GM12878 (cell line): Measurements from ENCODE around the gene CHN2. TPM values are rescaled to one million over a fixed set of nuclear protein-coding genes. Genes with fewer than 3 reads are reported as not detected.

ENCODE experiments used
- ATAC-seq: fragments of 200-7000 bp; cut with Tn5 transposase; 3 replicates; pipeline ENCODE4 v1.9.1; 2020; ENCODE audit warnings: mild to moderate bottlenecking, moderate library complexity
- BruUV-seq: library from RNA; stranded (reverse); fragments of 400-500 nt; replicated peaks from 2 replicates; lab custom pipeline; 2021; lab: Mats Ljungman, UMichigan
- CTCF ChIA-PET: fragments of 300-600 bp; sonication (Branson Sonifier 250); formaldehyde crosslinking; extraction: SDS; loops from one replicate; lab custom pipeline; 2021; ENCODE audit warnings: inconsistent platforms; lab: Yijun Ruan, JAX
- POLR2A ChIA-PET: fragments of 350-600 bp; formaldehyde crosslinking; extraction: SDS; loops from one replicate; lab custom pipeline; 2021; ENCODE audit warnings: inconsistent platforms; lab: Charles Lee
- RAD21 ChIA-PET: fragments of 300-600 bp; sonication (Branson Sonifier 250); formaldehyde crosslinking; loops from one replicate; lab custom pipeline; 2023; ENCODE audit warnings: antibody characterized with exemption; ENCODE audit not compliant: unreplicated experiment; lab: Charles Lee
- SMC1A ChIA-PET: fragments of 300-600 bp; sonication (Branson Sonifier 250); formaldehyde crosslinking; loops from one replicate; lab custom pipeline; 2023; ENCODE audit not compliant: unreplicated experiment, uncharacterized antibody; lab: Charles Lee
- DNase-seq: peaks from one replicate; pipeline ENCODE4 v3.0.0-alpha.2; 2011; ENCODE audit warnings: low read depth, low spot score
- FAIRE-seq: peaks from 3 replicates; lab custom pipeline; 2011; peaks lifted over from hg19 to GRCh38; lab: Jason Lieb, UNC
- H2AFZ ChIP-seq: 2 replicates; pipeline ENCODE4 v1.6.0; 2011; ENCODE audit warnings: low read depth, low read length, control low read depth; ENCODE audit not compliant: control insufficient read depth
- H3K27ac ChIP-seq: 2 replicates; pipeline ENCODE4 v1.5.1; 2011; ENCODE audit warnings: control low read depth; ENCODE audit not compliant: control insufficient read depth, insufficient read depth
- H3K27me3 ChIP-seq, 2 experiments: replicated peaks in 1 of 2; 2 replicates each; pipeline versions ENCODE4 v1.6.0 to v1.6.1; 2011; ENCODE audit warnings: low read length in 1 of 2; ENCODE audit not compliant: control insufficient read depth in 2 of 2, insufficient read depth in 2 of 2
- H3K36me3 ChIP-seq, 2 experiments: 2 replicates each; pipeline ENCODE4 v1.5.1; 2011; ENCODE audit warnings: low read length in 1 of 2; ENCODE audit not compliant: control insufficient read depth in 2 of 2, insufficient read depth in 2 of 2
- H3K4me1 ChIP-seq: 2 replicates; pipeline ENCODE4 v1.6.1; 2011; ENCODE audit warnings: mild to moderate bottlenecking, low read length, moderate library complexity, mixed read lengths; ENCODE audit not compliant: control insufficient read depth, insufficient read depth
- H3K4me2 ChIP-seq: 2 replicates; pipeline ENCODE4 v1.6.0; 2011; ENCODE audit warnings: control low read depth; ENCODE audit not compliant: control insufficient read depth, insufficient read depth
- H3K4me3 ChIP-seq: fragments of 200-600 bp; sonication (generic); 2 replicates; pipeline ENCODE4 v1.5.1; 2016
- H3K79me2 ChIP-seq: 2 replicates; pipeline ENCODE4 v1.6.0; 2011; ENCODE audit warnings: low read length; ENCODE audit not compliant: control insufficient read depth, insufficient read depth
- H3K9ac ChIP-seq: 2 replicates; pipeline ENCODE4 v1.8.0; 2011; ENCODE audit warnings: low read length, control low read depth, mixed read lengths; ENCODE audit not compliant: control insufficient read depth, insufficient read depth
- H3K9me3 ChIP-seq: replicated peaks from 3 replicates; pipeline ENCODE4 v1.5.1; 2011; ENCODE audit warnings: mild to moderate bottlenecking, low read length; ENCODE audit not compliant: control insufficient read depth, insufficient read depth
- H4K20me1 ChIP-seq: 2 replicates; pipeline ENCODE4 v1.6.0; 2011; ENCODE audit not compliant: control insufficient read depth, insufficient read depth
- CBX5 ChIP-seq: sonication (generic); IDR thresholded peaks from 2 replicates; pipeline ENCODE4 v1.6.1; 2016; ENCODE audit warnings: low read depth, moderate library complexity, mild to moderate bottlenecking, inconsistent platforms
- CHD2 ChIP-seq: IDR thresholded peaks from 2 replicates; pipeline ENCODE4 v1.6.1; 2011; ENCODE audit warnings: low read depth, low read length, improper control_type of control experiment, borderline replicate concordance
- EGR1 ChIP-seq, 2 experiments: IDR thresholded peaks; 1 replicate in 1 of 2; 2 replicates in 1 of 2; pipeline ENCODE4 v1.6.1; 2011 to 2012; ENCODE audit warnings: low read depth in 2 of 2, low read length in 2 of 2, borderline replicate concordance in 1 of 2, mild to moderate bottlenecking in 1 of 2, moderate library complexity in 1 of 2
- ELK1 ChIP-seq: IDR thresholded peaks from 2 replicates; pipeline ENCODE4 v1.6.1; 2012; ENCODE audit warnings: low read depth, low read length, improper control_type of control experiment
- HCFC1 ChIP-seq: fragments of 150-350 bp; IDR thresholded peaks from 2 replicates; pipeline ENCODE4 v1.6.1; 2014; ENCODE audit warnings: low read length
- HDGF ChIP-seq: fragments of 450-650 bp; IDR thresholded peaks from 2 replicates; pipeline ENCODE4 v1.6.1; 2016; ENCODE audit warnings: antibody characterized with exemption
- JUNB ChIP-seq: IDR thresholded peaks from 2 replicates; pipeline ENCODE4 v1.6.1; 2016; ENCODE audit warnings: antibody characterized with exemption, mild to moderate bottlenecking
- KLF5 ChIP-seq: fragments of 450-650 bp; IDR thresholded peaks from 2 replicates; pipeline ENCODE4 v1.6.1; 2014; ENCODE audit warnings: mild to moderate bottlenecking; ENCODE audit not compliant: partially characterized antibody
- MLLT1 ChIP-seq: fragments of 450-650 bp; IDR thresholded peaks from 2 replicates; pipeline ENCODE4 v1.6.1; 2016; ENCODE audit warnings: mild to moderate bottlenecking
- MXI1 ChIP-seq: fragments of 150-350 bp; IDR thresholded peaks from 2 replicates; pipeline ENCODE4 v1.6.1; 2011; ENCODE audit warnings: low read depth, mild to moderate bottlenecking, inconsistent platforms, low read length, improper control_type of control experiment
- PAX8 ChIP-seq: fragments of 450-650 bp; IDR thresholded peaks from 2 replicates; pipeline ENCODE4 v1.6.1; 2017; ENCODE audit warnings: mild to moderate bottlenecking, moderate library complexity
- PML ChIP-seq: IDR thresholded peaks from 2 replicates; pipeline ENCODE4 v1.6.1; 2012; ENCODE audit warnings: low read length, inconsistent platforms
- POU2F2 ChIP-seq: IDR thresholded peaks from 3 replicates; pipeline ENCODE4 v1.6.1; 2011; ENCODE audit warnings: low read depth, mild to moderate bottlenecking, low read length, borderline replicate concordance
- SP1 ChIP-seq: IDR thresholded peaks from one replicate; pipeline ENCODE4 v1.6.1; 2011; ENCODE audit warnings: low read depth, low read length
- SPI1 ChIP-seq: IDR thresholded peaks from 2 replicates; pipeline ENCODE4 v1.6.1; 2011; ENCODE audit warnings: low read depth, mild to moderate bottlenecking, low read length, moderate library complexity, borderline replicate concordance; ENCODE audit not compliant: insufficient read depth
- YBX1 ChIP-seq: fragments of 450-650 bp; IDR thresholded peaks from 2 replicates; pipeline ENCODE4 v1.6.1; 2016; ENCODE audit warnings: antibody characterized with exemption
- ZNF24 ChIP-seq: fragments of 450-650 bp; IDR thresholded peaks from 2 replicates; pipeline ENCODE4 v1.6.1; 2017; ENCODE audit warnings: antibody characterized with exemption, mild to moderate bottlenecking
- WGBS: methylation state at CpG from one replicate; pipeline ENCODE4 v1.1.6; 2016; ENCODE audit warnings: low lambda C conversion rate; ENCODE audit not compliant: insufficient replicate concordance, insufficient coverage; ENCODE audit errors: missing lambda C conversion rate; 5-methylcytosine and 5-hydroxymethylcytosine counted together
- in situ Hi-C: fragments of 300-500 bp; cut with MboI; formaldehyde crosslinking; loops from 9 replicates; pipeline ENCODE4 v1.14.3; 2018; ENCODE audit warnings: mixed read lengths
- intact Hi-C: fragments of 100-400 bp; cut with micrococcal nuclease; formaldehyde crosslinking; loops from one replicate; pipeline ENCODE4 v1.14.2; 2022; ENCODE audit not compliant: unreplicated experiment
- polyA plus RNA-seq, 11 experiments: library from polyadenylated mRNA; depleted of rRNA in 4 of 11; unstranded in 6 of 11; stranded (reverse) in 5 of 11; fragments of >200 nt; fragmentation: Nextera tagmentation in 4 of 11; fragmentation: Illumina TruSeq in 1 of 11; extraction: Ambion mirVana in 4 of 11; extraction: Trizol in 1 of 11; gene quantifications; 1 replicate in 1 of 11; 2 replicates in 10 of 11; pipeline versions ENCODE4 v1.2.1 to v1.2.3, GENCODE V29; 2011 to 2016; ENCODE audit warnings: inconsistent platforms in 2 of 11, missing spikeins in 2 of 11, low read depth in 1 of 11
- total RNA-seq, 4 experiments: library from RNA; depleted of rRNA in 3 of 4; stranded (reverse); fragments of >200 nt in 3 of 4; fragmentation: Illumina TruSeq in 1 of 4; extraction: Trizol in 1 of 4; gene quantifications; 2 replicates each; pipeline versions ENCODE4 v1.2.1 to v1.2.3, GENCODE V29; 2013 to 2021

CHN2 gene
- total and polyA plus RNA-seq, 10 of the 15 experiments (the other 5 are each of a cell fraction or from before 2014, with no cell fraction given): 0.11 to 3.8 (median 0.37) TPM; not detected in 2

DNA sequence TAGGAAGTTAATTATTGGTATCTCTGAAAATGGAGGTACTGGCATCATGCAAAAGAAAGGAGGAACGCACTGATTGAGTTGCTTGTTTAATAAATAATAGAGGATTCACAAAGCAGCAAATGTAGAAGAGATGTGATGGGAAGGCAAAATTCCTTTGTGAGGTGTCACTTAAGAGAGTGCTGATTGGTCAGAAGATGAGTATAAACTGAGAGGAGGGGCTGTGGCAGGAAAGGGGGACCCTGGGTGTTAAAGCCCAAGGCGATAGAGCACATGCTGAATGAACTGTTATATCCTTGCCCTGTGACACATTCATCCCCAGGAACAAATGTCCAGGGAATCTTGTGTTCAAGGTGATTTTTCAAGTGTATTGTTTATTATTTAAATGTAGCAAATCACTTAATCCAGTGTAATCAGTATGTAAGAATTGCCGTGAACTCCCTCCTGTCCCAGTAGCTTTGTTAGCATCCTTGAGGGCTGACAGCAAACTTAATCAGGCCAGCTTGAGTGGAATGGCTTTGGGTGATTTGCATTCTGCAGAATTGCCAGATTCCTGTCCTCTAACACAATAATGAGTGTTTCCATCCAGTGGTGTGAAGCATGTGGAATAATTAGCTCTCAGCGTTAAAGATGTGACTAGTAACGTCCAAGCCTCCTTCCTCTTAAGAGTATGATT lies 111.9 kb downstream of the CHN2 start:
- 40% methylated on average over 5 of the region's 5 CpGs for WGBS
- H3K9ac ChIP-seq: no peak overlapping the region
- in situ Hi-C loops: no loop called here
- ChIA-PET RAD21 (no interaction called here), SMC1A (interaction anchor here (0.7 kb wide), 2 partner anchors 17 to 1282 kb away, joined by 3 to 4 read pairs; no protein-coding TSS in a partner anchor), CTCF (interaction anchor here (0.8 kb wide), 1 partner anchor 9 kb away, joined by 3 read pairs; no protein-coding TSS in a partner anchor), POLR2A (no interaction called here)
- no TSS peak for BruUV-seq
- no peak overlapping the region for H3K4me2 ChIP-seq
- no peaks in the 10 kb centered on the region for H3K9me3 ChIP-seq
- TF ChIP-seq MXI1 (no peak), ZNF24 (no peak), KLF5 (no peak), YBX1 (no peak)
- H2AFZ ChIP-seq: no peak overlapping the region
- ATAC-seq: no peak
- no peaks in the 10 kb centered on the region for H4K20me1 ChIP-seq
- no peak overlapping the region for H3K27ac ChIP-seq
- H3K36me3 ChIP-seq: no peaks in the 10 kb centered on the region
- H3K4me1 ChIP-seq: no peaks in the 10 kb centered on the region
- FAIRE-seq: no peak
- H3K27me3 ChIP-seq: peaks cover 0 to 2% of the 10 kb centered on the region in 2 experiments; a peak in 2 of 4 replicates
- no peak overlapping the region for H3K4me3 ChIP-seq
- intact Hi-C loops: no loop called here
- no peak for DNase-seq
- no peaks in the 10 kb centered on the region for H3K79me2 ChIP-seq

DNA sequence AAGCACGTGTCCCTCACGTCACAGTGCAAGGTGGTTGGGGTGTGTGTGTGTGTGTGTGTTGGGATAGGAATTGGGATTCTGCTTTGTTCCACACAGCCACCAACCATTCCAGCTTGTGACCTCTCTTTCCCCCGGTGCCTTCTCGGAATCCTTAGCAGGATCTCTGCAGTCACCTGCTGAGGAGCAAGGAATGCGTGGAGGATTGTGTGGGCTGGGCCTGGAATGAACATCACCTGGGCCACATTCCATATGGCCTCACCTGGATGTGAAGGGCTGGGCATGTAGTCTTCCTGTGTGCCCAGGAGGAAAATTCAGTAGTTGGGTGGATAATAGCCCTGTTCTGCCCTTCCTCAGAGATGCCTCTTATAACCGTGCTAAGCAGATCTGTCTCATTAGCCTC lies 113.8 kb downstream of the CHN2 start:
- in situ Hi-C loops: no loop called here

More for the DNA sequence above, 113.8 kb downstream of the CHN2 start:
- Histone ChIP-seq H3K4me1 (no peaks in the 10 kb centered on the region), H3K9ac (no peak overlapping the region), H3K27me3 (peaks cover 0 to 2% of the 10 kb centered on the region in 2 experiments; a peak in 2 of 4 replicates), H3K4me3 (no peak overlapping the region), H3K79me2 (no peaks in the 10 kb centered on the region), H3K4me2 (no peak overlapping the region), H3K27ac (no peak overlapping the region), H4K20me1 (no peaks in the 10 kb centered on the region), H3K9me3 (no peaks in the 10 kb centered on the region), H3K36me3 (no peaks in the 10 kb centered on the region), H2AFZ (no peak overlapping the region)
- intact Hi-C loops: no loop called here
- no peak for FAIRE-seq
- SMC1A ChIA-PET: no interaction called here
- CTCF ChIA-PET: interaction anchor here (0.9 kb wide), 1 partner anchor 132 kb away, joined by 3 read pairs; no protein-coding TSS in a partner anchor
- RAD21 ChIA-PET: no interaction called here
- DNase-seq: no peak
- WGBS: 28% methylated on average over 6 of the region's 6 CpGs
- no peak for TF ChIP-seq EGR1 (IDR thresholded peaks at IDR 0.05; ENCODE audit: borderline replicate concordance in 1 of 2, low read depth in 2 of 2, low read length in 2 of 2)
- TF ChIP-seq MLLT1: no peak
- TF ChIP-seq JUNB: no peak
- no peak for TF ChIP-seq HDGF
- TF ChIP-seq CHD2: no peak
- TF ChIP-seq HCFC1: no peak
- TF ChIP-seq SPI1: no peak
- no peak for TF ChIP-seq PML
- TF ChIP-seq SP1: no peak
- no peak for TF ChIP-seq CBX5
- TF ChIP-seq PAX8: no peak
- no peak for TF ChIP-seq POU2F2
- no peak for TF ChIP-seq ELK1
- BruUV-seq: no TSS peak
- POLR2A ChIA-PET: no interaction called here
- ATAC-seq: no peak
